Measurements from ENCODE around the gene EDAR. TPM values are rescaled to one million over a fixed set of nuclear protein-coding genes. Genes with fewer than 3 reads are reported as not detected.

EDAR gene
- polyA plus RNA-seq, 1 of the 3 experiments (the other 2 are of a cell fraction), result not detected

GRCh38 chr2:108866041-108866440 lies 123.0 kb downstream of the EDAR start (continued):
- TF ChIP-seq USF1 (IDR thresholded peaks at IDR 0.05; ENCODE audit: borderline replicate concordance, low read depth) (no peak), CHD2 (IDR thresholded peaks at IDR 0.05; ENCODE audit: low read length, partially characterized antibody) (no peak), TAF1 (IDR thresholded peaks at IDR 0.05; ENCODE audit: borderline replicate concordance, low read depth, low read length) (no peak), EZH2phosphoT487 (IDR thresholded peaks at IDR 0.05; ENCODE audit: borderline replicate concordance, low read depth) (no peak)

GRCh38 chr2:108858894-108859293 lies 130.1 kb downstream of the EDAR start:
- CTCF ChIA-PET, result interaction anchor here (0.6 kb wide), 1 partner anchor 481 kb away, joined by 3 read pairs; no protein-coding TSS in a partner anchor

More at GRCh38 chr2:108858894-108859293, 130.1 kb downstream of the EDAR start:
- no peak overlapping the region for H3K4me3 ChIP-seq (ENCODE audit: low read depth in 2 of 2, low read length in 1 of 2)
- no peaks in the 10 kb centered on the region for H3K4me1 ChIP-seq (ENCODE audit: control insufficient read depth in 1 of 2, insufficient read depth in 2 of 2, low read depth in 1 of 2, low read length in 1 of 2)
- H4K20me1 ChIP-seq (ENCODE audit: insufficient read depth), result no peaks in the 10 kb centered on the region
- peaks cover 22% of the 10 kb centered on the region for H3F3A ChIP-seq (replicated peaks; ENCODE audit: insufficient read depth)
- H3K9me3 ChIP-seq, result no peaks in the 10 kb centered on the region
- no peaks in the 10 kb centered on the region for H3K27me3 ChIP-seq (ENCODE audit: insufficient read depth)
- H3K36me3 ChIP-seq (replicated peaks in 1 of 2; ENCODE audit: control insufficient read depth in 1 of 2, insufficient read depth in 2 of 2, low read length in 1 of 2), result peaks cover 0 to 19% of the 10 kb centered on the region in 2 experiments
- no peaks in the 10 kb centered on the region for H3K9me2 ChIP-seq
- no peak overlapping the region for H3K4me2 ChIP-seq
- no peak overlapping the region for H3K27ac ChIP-seq (ENCODE audit: low read depth in 2 of 2, low read length in 1 of 2)
- H3K79me2 ChIP-seq (ENCODE audit: insufficient read depth), result no peaks in the 10 kb centered on the region
- no peak overlapping the region for H3K9ac ChIP-seq
- POLR2A ChIA-PET, result no interaction called here
- DNase-seq, result no peak
- H2AFZ ChIP-seq (ENCODE audit: low read depth), result no peak overlapping the region
- 95% methylated on average over 3 of the region's 3 CpGs for WGBS (ENCODE audit: low lambda C conversion rate)
- no peak for TF ChIP-seq IRF3 (IDR thresholded peaks at IDR 0.05; ENCODE audit: low read depth, low read length)
- TF ChIP-seq MXI1 (IDR thresholded peaks at IDR 0.05; ENCODE audit: low read depth, low read length), result no peak
- no peak for TF ChIP-seq ZBTB33 (IDR thresholded peaks at IDR 0.05; ENCODE audit: borderline replicate concordance, low read depth)
- no peak for TF ChIP-seq CTCF (IDR thresholded peaks at IDR 0.05)
- TF ChIP-seq POLR2AphosphoS5 (IDR thresholded peaks at IDR 0.05; ENCODE audit: low read depth, low read length), result no peak
- no peak for TF ChIP-seq REST (IDR thresholded peaks at IDR 0.05; ENCODE audit: low read depth, low read length)
- no peak for TF ChIP-seq SIN3A (IDR thresholded peaks at IDR 0.05; ENCODE audit: borderline replicate concordance, low read depth, low read length)
- no peak for TF ChIP-seq NFIC (IDR thresholded peaks at IDR 0.05; ENCODE audit: borderline replicate concordance)
- TF ChIP-seq FOXM1 (IDR thresholded peaks at IDR 0.05; ENCODE audit: low read depth), result no peak
- TF ChIP-seq EP300 (IDR thresholded peaks at IDR 0.05; ENCODE audit: borderline replicate concordance in 1 of 2, low read depth in 1 of 2, low read length in 1 of 2), result no peak
